SK-N-SH (cell line): ENCODE data around the gene FAM124A. TPM values are rescaled to one million over a fixed set of nuclear protein-coding genes. Genes with fewer than 3 reads are reported as not detected.

ENCODE experiments used
- CTCF ChIA-PET: fragments of 300-600, 350-600 bp; formaldehyde crosslinking; extraction: SDS; loops from one replicate; lab custom pipeline; 2021; lab: Yijun Ruan, JAX
- POLR2A ChIA-PET: fragments of 350-600 bp; sonication (Branson Sonifier 250); formaldehyde crosslinking; extraction: SDS; loops from one replicate; lab custom pipeline; 2020; ENCODE audit warnings: antibody characterized with exemption, inconsistent platforms; lab: Yijun Ruan, JAX
- DNase-seq: peaks from one replicate; pipeline ENCODE4 v3.0.0; 2012
- H2AFZ ChIP-seq: fragments of 200-600 bp; sonication (generic); 2 replicates; pipeline ENCODE4 v1.8.1; 2016; ENCODE audit warnings: antibody characterized with exemption, mild to moderate bottlenecking, low read depth
- H3F3A ChIP-seq: fragments of 200-600 bp; sonication (generic); replicated peaks from 2 replicates; pipeline ENCODE3; 2016; ENCODE audit warnings: antibody characterized with exemption, mild to moderate bottlenecking; ENCODE audit not compliant: insufficient read depth
- H3K27ac ChIP-seq, 2 experiments: fragments of 200-500 bp in 1 of 2; fragments of 200-600 bp in 1 of 2; sonication (Bioruptor generic) in 1 of 2; sonication (generic), shearing (Covaris generic) in 1 of 2; 2 replicates each; pipeline versions ENCODE4 v1.5.1 to v1.6.1; 2014 to 2016; ENCODE audit warnings: low read depth in 2 of 2, inconsistent platforms in 1 of 2, low read length in 1 of 2, mild to moderate bottlenecking in 1 of 2, mixed read lengths in 1 of 2
- H3K27me3 ChIP-seq: fragments of 200-600 bp; sonication (generic), shearing (Covaris generic); 2 replicates; pipeline ENCODE4 v1.6.1; 2016; ENCODE audit warnings: mixed run types; ENCODE audit not compliant: insufficient read depth
- H3K36me3 ChIP-seq, 2 experiments: fragments of 200-500 bp in 1 of 2; fragments of 200-600 bp in 1 of 2; sonication (Bioruptor generic) in 1 of 2; sonication (generic) in 1 of 2; replicated peaks in 1 of 2; 2 replicates each; pipeline versions ENCODE3 to v1.5.1; 2014 to 2016; ENCODE audit warnings: low read length in 1 of 2, mild to moderate bottlenecking in 1 of 2; ENCODE audit not compliant: insufficient read depth in 2 of 2, control insufficient read depth in 1 of 2
- H3K4me1 ChIP-seq, 2 experiments: fragments of 200-500 bp in 1 of 2; fragments of 200-600 bp in 1 of 2; sonication (Bioruptor generic) in 1 of 2; sonication (generic), shearing (Covaris generic) in 1 of 2; 2 replicates each; pipeline versions ENCODE4 v1.5.1 to v1.6.1; 2014 to 2016; ENCODE audit warnings: low read depth in 1 of 2, low read length in 1 of 2, mixed run types in 1 of 2; ENCODE audit not compliant: insufficient read depth in 2 of 2, control insufficient read depth in 1 of 2
- H3K4me2 ChIP-seq: fragments of 200-600 bp; sonication (generic), shearing (Covaris generic); 2 replicates; pipeline ENCODE4 v1.6.1; 2017; ENCODE audit warnings: mixed run types
- H3K4me3 ChIP-seq, 2 experiments: fragments of 200-500 bp in 1 of 2; fragments of 200-600 bp in 1 of 2; sonication (Bioruptor generic) in 1 of 2; sonication (generic), shearing (Covaris generic) in 1 of 2; 2 replicates each; pipeline versions ENCODE4 v1.5.1 to v1.8.1; 2014 to 2016; ENCODE audit warnings: low read depth in 2 of 2, inconsistent platforms in 1 of 2, low read length in 1 of 2, mild to moderate bottlenecking in 1 of 2, mixed read lengths in 1 of 2, moderate library complexity in 1 of 2
- H3K79me2 ChIP-seq: fragments of 200-600 bp; sonication (generic); 2 replicates; pipeline ENCODE4 v1.8.1; 2017; ENCODE audit warnings: mild to moderate bottlenecking; ENCODE audit not compliant: insufficient read depth
- H3K9ac ChIP-seq: fragments of 200-600 bp; sonication (generic); 2 replicates; pipeline ENCODE4 v1.6.1; 2017; ENCODE audit warnings: mixed run types
- H3K9me2 ChIP-seq: fragments of 200-600 bp; sonication (generic); 2 replicates; pipeline ENCODE4 v1.6.1; 2017; ENCODE audit warnings: mixed run types
- H3K9me3 ChIP-seq: fragments of 200-600 bp; sonication (generic); 2 replicates; pipeline ENCODE4 v1.6.1; 2017; ENCODE audit warnings: mixed run types, mild to moderate bottlenecking, moderate library complexity
- H4K20me1 ChIP-seq: fragments of 200-600 bp; sonication (generic); 2 replicates; pipeline ENCODE4 v1.6.1; 2017; ENCODE audit warnings: mild to moderate bottlenecking, mixed run types; ENCODE audit not compliant: insufficient read depth
- CHD2 ChIP-seq: fragments of 150-350 bp; IDR thresholded peaks from 2 replicates; pipeline ENCODE4 v1.6.1; 2018; ENCODE audit warnings: low read length; ENCODE audit not compliant: partially characterized antibody
- EP300 ChIP-seq, 2 experiments: IDR thresholded peaks; 2 replicates each; pipeline versions ENCODE4 v1.4.0 to v1.6.1; 2012; ENCODE audit warnings: borderline replicate concordance in 1 of 2, low read depth in 1 of 2, low read length in 1 of 2
- EZH2phosphoT487 ChIP-seq: fragments of 200-600 bp; sonication (generic); IDR thresholded peaks from 2 replicates; pipeline ENCODE4 v1.6.1; 2017; ENCODE audit warnings: low read depth, mixed run types, mild to moderate bottlenecking, antibody characterized with exemption, moderate library complexity, borderline replicate concordance
- FOSL2 ChIP-seq: IDR thresholded peaks from 2 replicates; pipeline ENCODE4 v1.4.0; 2012; ENCODE audit warnings: low read depth, mild to moderate bottlenecking, moderate library complexity, borderline replicate concordance
- FOXJ3 ChIP-seq: sonication (generic); formaldehyde crosslinking; IDR thresholded peaks from 2 replicates; pipeline ENCODE4 v1.5.1; 2020; ENCODE audit warnings: mild to moderate bottlenecking, missing genetic modification reagents
- FOXM1 ChIP-seq: IDR thresholded peaks from 2 replicates; pipeline ENCODE4 v1.4.0; 2012; ENCODE audit warnings: low read depth, mild to moderate bottlenecking
- IRF3 ChIP-seq: fragments of 150-350 bp; IDR thresholded peaks from 2 replicates; pipeline ENCODE4 v1.6.1; 2016; ENCODE audit warnings: mild to moderate bottlenecking, low read depth, low read length
- NFIC ChIP-seq: IDR thresholded peaks from 2 replicates; pipeline ENCODE4 v1.4.0; 2012; ENCODE audit warnings: borderline replicate concordance
- PBX3 ChIP-seq: IDR thresholded peaks from 2 replicates; pipeline ENCODE4; 2012
- RAD21 ChIP-seq: IDR thresholded peaks from 2 replicates; pipeline ENCODE4 v1.6.1; 2012; ENCODE audit warnings: mild to moderate bottlenecking, low read length
- REST ChIP-seq: IDR thresholded peaks from 2 replicates; pipeline ENCODE4 v1.6.1; 2012; ENCODE audit warnings: mild to moderate bottlenecking, low read depth, low read length, moderate library complexity
- SIN3A ChIP-seq: IDR thresholded peaks from 2 replicates; pipeline ENCODE4 v1.6.1; 2012; ENCODE audit warnings: low read depth, mild to moderate bottlenecking, low read length, moderate library complexity, borderline replicate concordance
- SMC3 ChIP-seq: IDR thresholded peaks from 2 replicates; pipeline ENCODE4 v1.6.1; 2012; ENCODE audit warnings: low read depth, low read length, improper control_type of control experiment
- TAF1 ChIP-seq: IDR thresholded peaks from 2 replicates; pipeline ENCODE4 v1.6.1; 2012; ENCODE audit warnings: low read depth, mild to moderate bottlenecking, low read length, moderate library complexity, borderline replicate concordance
- USF1 ChIP-seq: IDR thresholded peaks from 2 replicates; pipeline ENCODE4 v1.4.0; 2012; ENCODE audit warnings: low read depth, borderline replicate concordance
- YY1 ChIP-seq: IDR thresholded peaks from 2 replicates; pipeline ENCODE4 v1.4.0; 2012; ENCODE audit warnings: low read depth, mild to moderate bottlenecking
- WGBS: methylation state at CpG from one replicate; pipeline ENCODE4 v1.1.6; 2017; ENCODE audit warnings: low lambda C conversion rate; 5-methylcytosine and 5-hydroxymethylcytosine counted together
- polyA plus RNA-seq, 3 experiments: library from polyadenylated mRNA; depleted of rRNA; stranded (reverse); fragments of >200 nt; gene quantifications; 2 replicates each; pipeline ENCODE4 v1.2.3, GENCODE V29; 2012
- TF ChIP-seq, protein P1 (sequence below): fragments of 150-350 bp; IDR thresholded peaks from 2 replicates; pipeline ENCODE4 v1.6.1; 2017; ENCODE audit warnings: antibody characterized with exemption, low read length, low read depth, borderline replicate concordance

FAM124A gene
- polyA plus RNA-seq, 1 of the 3 experiments (the other 2 are of a cell fraction) = 1.5 TPM

DNA sequence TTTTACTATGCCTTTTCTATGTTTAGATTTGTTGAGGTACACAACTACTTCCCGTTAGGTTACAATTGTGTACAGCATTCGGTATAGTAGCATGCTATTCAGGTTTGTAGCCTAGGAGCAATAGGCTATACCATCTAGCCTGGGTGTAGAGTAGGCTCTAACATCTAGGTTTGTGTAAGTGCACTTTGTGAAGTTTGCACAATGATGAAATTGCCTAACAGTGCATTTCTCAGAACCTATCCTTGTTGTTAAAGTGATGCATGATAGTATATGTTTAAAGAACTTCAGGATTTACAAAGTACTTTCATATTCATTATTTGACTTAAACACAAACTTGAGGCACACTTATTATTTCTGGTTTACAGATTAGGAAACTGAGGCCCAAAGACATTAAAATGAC, 105.8 kb downstream of the FAM124A start:
- no peak overlapping the region for H3K4me3 ChIP-seq
- H3K79me2 ChIP-seq = no peaks in the 10 kb centered on the region
- H3K4me2 ChIP-seq = no peak overlapping the region
- H3K27ac ChIP-seq = no peak overlapping the region
- no peak overlapping the region for H3K9ac ChIP-seq
- H3K9me2 ChIP-seq = no peaks in the 10 kb centered on the region
- H3K4me1 ChIP-seq = peaks cover 0 to 4% of the 10 kb centered on the region in 2 experiments; a peak in 1 of 4 replicates
- no peaks in the 10 kb centered on the region for H3F3A ChIP-seq
- TF ChIP-seq SMC3 (no peak), CHD2 (no peak), PBX3 (no peak), RAD21 (no peak), FOXJ3 (CRISPR knock-in tag) (no peak), FOSL2 (no peak), TAF1 (no peak), EZH2phosphoT487 (no peak), FOXM1 (no peak), YY1 (no peak)
- TF ChIP-seq, protein P1, sequence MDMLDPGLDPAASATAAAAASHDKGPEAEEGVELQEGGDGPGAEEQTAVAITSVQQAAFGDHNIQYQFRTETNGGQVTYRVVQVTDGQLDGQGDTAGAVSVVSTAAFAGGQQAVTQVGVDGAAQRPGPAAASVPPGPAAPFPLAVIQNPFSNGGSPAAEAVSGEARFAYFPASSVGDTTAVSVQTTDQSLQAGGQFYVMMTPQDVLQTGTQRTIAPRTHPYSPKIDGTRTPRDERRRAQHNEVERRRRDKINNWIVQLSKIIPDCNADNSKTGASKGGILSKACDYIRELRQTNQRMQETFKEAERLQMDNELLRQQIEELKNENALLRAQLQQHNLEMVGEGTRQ = no peak
- no peak overlapping the region for H2AFZ ChIP-seq
- POLR2A ChIA-PET = no interaction called here
- H3K9me3 ChIP-seq = no peaks in the 10 kb centered on the region
- 77% methylated on average over 2 of the region's 2 CpGs for WGBS
- H3K27me3 ChIP-seq = no peaks in the 10 kb centered on the region
- no peaks in the 10 kb centered on the region for H3K36me3 ChIP-seq
- no peak for DNase-seq
- H4K20me1 ChIP-seq = no peaks in the 10 kb centered on the region
- CTCF ChIA-PET = interaction anchor here (1.5 kb wide), 1 partner anchor 203 kb away, joined by 8 read pairs; no protein-coding TSS in a partner anchor

DNA sequence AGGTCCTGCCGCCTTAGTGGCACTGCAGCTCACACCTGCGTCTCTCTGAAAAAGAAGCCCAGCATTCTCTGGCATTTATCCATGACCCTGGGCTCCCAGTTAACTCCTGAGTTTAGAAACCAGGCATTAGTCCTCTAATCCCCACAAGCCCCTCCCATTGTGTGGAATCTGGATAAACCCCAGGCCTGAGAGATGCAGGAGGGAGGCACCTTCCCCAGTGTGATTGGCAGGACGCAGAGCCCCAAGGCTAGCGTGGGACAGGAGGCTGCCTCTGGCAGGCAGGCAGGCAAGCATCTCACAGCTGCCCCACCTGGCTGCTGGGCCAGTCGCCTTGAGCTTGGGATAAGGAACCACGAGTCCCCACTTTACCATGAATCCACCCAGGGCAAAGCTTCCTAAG, 106.3 kb downstream of the FAM124A start:
- no peaks in the 10 kb centered on the region for H3K9me2 ChIP-seq
- DNase-seq = no peak
- WGBS = 90% methylated on average over 3 of the region's 6 CpGs
- CTCF ChIA-PET = interaction anchor here (0.9 to 1.5 kb wide), 2 partner anchors 18 to 203 kb away, joined by 3 to 8 read pairs; no protein-coding TSS in a partner anchor
- no peak overlapping the region for H3K9ac ChIP-seq
- H3K36me3 ChIP-seq = no peaks in the 10 kb centered on the region
- H3K27ac ChIP-seq = no peak overlapping the region
- H3K4me3 ChIP-seq = no peak overlapping the region
- no peaks in the 10 kb centered on the region for H4K20me1 ChIP-seq
- H3K9me3 ChIP-seq = no peaks in the 10 kb centered on the region
- no peak overlapping the region for H2AFZ ChIP-seq
- no peaks in the 10 kb centered on the region for H3K79me2 ChIP-seq
- TF ChIP-seq REST = no peak
- no peak for TF ChIP-seq IRF3
- no peak for TF ChIP-seq SIN3A
- no peak for TF ChIP-seq NFIC
- no peak for TF ChIP-seq EP300 (IDR thresholded peaks at IDR 0.05; ENCODE audit: borderline replicate concordance in 1 of 2, low read depth in 1 of 2, low read length in 1 of 2)
- TF ChIP-seq RAD21 = no peak
- TF ChIP-seq PBX3 = no peak
- TF ChIP-seq USF1 = no peak
- TF ChIP-seq FOSL2 = no peak
- H3K4me2 ChIP-seq = no peak overlapping the region
- peaks cover 0 to 4% of the 10 kb centered on the region in 2 experiments; a peak in 1 of 4 replicates for H3K4me1 ChIP-seq
- no peaks in the 10 kb centered on the region for H3F3A ChIP-seq
- POLR2A ChIA-PET = no interaction called here
- H3K27me3 ChIP-seq = no peaks in the 10 kb centered on the region
